ENCODE measurements around the gene SPCS3. TPM values are rescaled to one million over a fixed set of nuclear protein-coding genes. Genes with fewer than 3 reads are reported as not detected.

The SPCS3 gene
- total RNA-seq, 1 donor from 2014 or later, result 110 TPM

- H3K36me3 Mint-ChIP-seq (ENCODE audit: low read depth), result no peaks in the 10 kb centered on the region
- peaks cover 15% of the 10 kb centered on the region for H3K9me3 Mint-ChIP-seq
- intact Hi-C loops (cut with micrococcal nuclease), result no loop called here
- ChIA-PET CTCF (no interaction called here), POLR2A (no interaction called here)
- H3K27me3 Mint-ChIP-seq, result no peaks in the 10 kb centered on the region
- DNase-seq (no peak), ATAC-seq (ENCODE audit: low read depth) (no peak)
- no peak overlapping the region for H3K4me3 Mint-ChIP-seq
- no peaks in the 10 kb centered on the region for H3K4me1 Mint-ChIP-seq
- no peak for TF ChIP-seq CTCF (IDR thresholded peaks at IDR 0.05)
- no peak overlapping the region for H3K27ac Mint-ChIP-seq
Measured at GRCh38 chr4:176367771-176368465, 48.2 kb downstream of the SPCS3 start.

- no peak overlapping the region for H3K4me3 Mint-ChIP-seq
- CTCF ChIA-PET, result no interaction called here
- no peak for DNase-seq
- ATAC-seq (ENCODE audit: low read depth), result no peak
- H3K36me3 Mint-ChIP-seq (ENCODE audit: low read depth), result no peaks in the 10 kb centered on the region
- H3K27ac Mint-ChIP-seq, result no peak overlapping the region
- no peaks in the 10 kb centered on the region for H3K9me3 Mint-ChIP-seq
- H3K27me3 Mint-ChIP-seq, result peaks cover 5% of the 10 kb centered on the region
- intact Hi-C loops (cut with micrococcal nuclease), result loop anchor here (1.0 kb wide), 2 partner anchors 671 to 963 kb away; no protein-coding TSS in a partner anchor
- TF ChIP-seq CTCF (IDR thresholded peaks at IDR 0.05), result no peak
- POLR2A ChIA-PET, result no interaction called here
- no peaks in the 10 kb centered on the region for H3K4me1 Mint-ChIP-seq
Measured at GRCh38 chr4:176376032-176376614, 56.4 kb downstream of the SPCS3 start.

GRCh38 chr4:176377780-176378179 is 58.0 kb downstream of the SPCS3 start:
- Mint-ChIP-seq H3K36me3 (ENCODE audit: low read depth) (no peaks in the 10 kb centered on the region), H3K4me3 (no peak overlapping the region), H3K27ac (no peak overlapping the region), H3K27me3 (peaks cover 5% of the 10 kb centered on the region), H3K4me1 (no peaks in the 10 kb centered on the region), H3K9me3 (no peaks in the 10 kb centered on the region)
- ChIA-PET CTCF (interaction anchor here (1.0 kb wide), 1 partner anchor 669 kb away, joined by 4 read pairs; no protein-coding TSS in a partner anchor), POLR2A (no interaction called here)
- no peak for TF ChIP-seq CTCF (IDR thresholded peaks at IDR 0.05)
- DNase-seq (no peak), ATAC-seq (ENCODE audit: low read depth) (no peak)
- intact Hi-C loops (cut with micrococcal nuclease), result no loop called here

- no peak overlapping the region for H3K27ac Mint-ChIP-seq
- H3K27me3 Mint-ChIP-seq, result peaks cover 12% of the 10 kb centered on the region
- no peaks in the 10 kb centered on the region for H3K36me3 Mint-ChIP-seq (ENCODE audit: low read depth)
- H3K4me3 Mint-ChIP-seq, result no peak overlapping the region
- DNase-seq (no peak), ATAC-seq (ENCODE audit: low read depth) (no peak)
- intact Hi-C loops (cut with micrococcal nuclease), result no loop called here
- no peaks in the 10 kb centered on the region for H3K9me3 Mint-ChIP-seq
- ChIA-PET POLR2A (no interaction called here), CTCF (no interaction called here)
- TF ChIP-seq CTCF (IDR thresholded peaks at IDR 0.05), result no peak
- no peaks in the 10 kb centered on the region for H3K4me1 Mint-ChIP-seq
Measured at GRCh38 chr4:176380352-176381157, 60.8 kb downstream of the SPCS3 start.

Other genes starting within 250 kb of the SPCS3 start
- not detected in 2 replicates for gene SPATA4, start 124.4 kb upstream of the SPCS3 start, total RNA-seq
- gene ASB5, start 50.7 kb upstream of the SPCS3 start, total RNA-seq, result not detected in 2 replicates